Liver (tissue), 9 donors: ENCODE data around the gene FTCD. TPM values are rescaled to one million over a fixed set of nuclear protein-coding genes. Genes with fewer than 3 reads are reported as not detected.

Experiments
- DNase-seq: peaks from one replicate; pipeline ENCODE4 v3.0.0-alpha.2; 2017; ENCODE audit warnings: low spot score
- H3K27ac ChIP-seq, 2 donors: one replicate each; pipeline ENCODE4 v1.7.0; 2013; ENCODE audit warnings: inconsistent platforms in 2 of 2, low read length in 2 of 2, control low read depth in 1 of 2, low read depth in 1 of 2, mild to moderate bottlenecking in 1 of 2
- H3K27me3 ChIP-seq, 4 donors: one replicate each; pipeline versions ENCODE4 v1.6.1 to v1.7.0; 2013; ENCODE audit warnings: low read length in 3 of 4, inconsistent platforms in 1 of 4, mild to moderate bottlenecking in 1 of 4, moderate library complexity in 1 of 4; ENCODE audit not compliant: control insufficient read depth in 4 of 4, insufficient read depth in 4 of 4
- H3K36me3 ChIP-seq, 4 donors: one replicate each; pipeline versions ENCODE4 v1.6.1 to v1.7.0; 2013; ENCODE audit warnings: low read length in 3 of 4, mild to moderate bottlenecking in 3 of 4, low read depth in 1 of 4, moderate library complexity in 1 of 4; ENCODE audit not compliant: control insufficient read depth in 4 of 4, insufficient read depth in 3 of 4
- H3K4me1 ChIP-seq, 4 donors: one replicate each; pipeline versions ENCODE4 v1.6.1 to v1.7.0; 2013; ENCODE audit warnings: low read length in 3 of 4, mild to moderate bottlenecking in 3 of 4, moderate library complexity in 1 of 4; ENCODE audit not compliant: control insufficient read depth in 4 of 4, insufficient read depth in 4 of 4
- H3K4me3 ChIP-seq, 3 donors: one replicate each; pipeline versions ENCODE4 v1.6.1 to v1.7.0; 2013; ENCODE audit warnings: low read length in 3 of 3, control low read depth in 1 of 3, low read depth in 1 of 3, mild to moderate bottlenecking in 1 of 3
- H3K9ac ChIP-seq, 2 donors: one replicate each; pipeline ENCODE4 v1.7.0; 2013; ENCODE audit warnings: low read length in 2 of 2, mild to moderate bottlenecking in 2 of 2, moderate library complexity in 2 of 2, control low read depth in 1 of 2, low read depth in 1 of 2
- H3K9me3 ChIP-seq, 4 donors: one replicate each; pipeline versions ENCODE4 v1.6.1 to v1.7.0; 2013; ENCODE audit warnings: low read length in 3 of 4; ENCODE audit not compliant: control insufficient read depth in 4 of 4
- EGR1 ChIP-seq, 2 donors: IDR thresholded peaks; 2 replicates each; pipeline ENCODE4 v1.6.1; 2016 to 2018; ENCODE audit warnings: antibody characterized with exemption in 2 of 2, low read depth in 2 of 2
- FOXA1 ChIP-seq: IDR thresholded peaks from 2 replicates; pipeline ENCODE4 v1.6.1; 2016; ENCODE audit warnings: antibody characterized with exemption
- FOXA2 ChIP-seq: IDR thresholded peaks from 2 replicates; pipeline ENCODE4 v1.6.1; 2016; ENCODE audit warnings: antibody characterized with exemption
- GABPA ChIP-seq, 2 donors: IDR thresholded peaks in 1 of 2; conservative IDR thresholded peaks in 1 of 2; 2 replicates each; pipeline ENCODE4 v1.6.1; 2016; ENCODE audit warnings: antibody characterized with exemption in 2 of 2, mild to moderate bottlenecking in 1 of 2, moderate library complexity in 1 of 2
- HNF4A ChIP-seq, 2 donors: conservative IDR thresholded peaks; 2 replicates each; pipeline ENCODE4 v1.6.1; 2016; ENCODE audit warnings: antibody characterized with exemption in 2 of 2, mild to moderate bottlenecking in 2 of 2
- HNF4G ChIP-seq: IDR thresholded peaks from 2 replicates; pipeline ENCODE4 v1.6.1; 2016; ENCODE audit warnings: antibody characterized with exemption
- JUND ChIP-seq, 2 donors: IDR thresholded peaks; 2 replicates each; pipeline ENCODE4 v1.6.1; 2016; ENCODE audit warnings: antibody characterized with exemption in 2 of 2
- MAX ChIP-seq: IDR thresholded peaks from 2 replicates; pipeline ENCODE4 v1.6.1; 2016; ENCODE audit warnings: antibody characterized with exemption
- NR2F2 ChIP-seq: IDR thresholded peaks from 2 replicates; pipeline ENCODE4 v1.6.1; 2016; ENCODE audit warnings: antibody characterized with exemption
- RAD21 ChIP-seq, 2 donors: IDR thresholded peaks; 2 replicates each; pipeline ENCODE4 v1.6.1; 2016; ENCODE audit warnings: antibody characterized with exemption in 2 of 2, mild to moderate bottlenecking in 2 of 2
- REST ChIP-seq: IDR thresholded peaks from 2 replicates; pipeline ENCODE4 v1.6.1; 2016; ENCODE audit warnings: antibody characterized with exemption, mild to moderate bottlenecking
- SP1 ChIP-seq: IDR thresholded peaks from 2 replicates; pipeline ENCODE4 v1.6.1; 2018; ENCODE audit warnings: antibody characterized with exemption, mild to moderate bottlenecking
- TAF1 ChIP-seq: conservative IDR thresholded peaks from 2 replicates; pipeline ENCODE4 v1.6.1; 2016; ENCODE audit warnings: antibody characterized with exemption, mild to moderate bottlenecking
- YY1 ChIP-seq: IDR thresholded peaks from 2 replicates; pipeline ENCODE4 v1.6.1; 2016; ENCODE audit warnings: antibody characterized with exemption, mild to moderate bottlenecking
- WGBS: extraction: QIAGEN DNeasy Blood & Tissue Kit; methylation state at CpG from one replicate; pipeline ENCODE4 v1.1.7; 2013; 5-methylcytosine and 5-hydroxymethylcytosine counted together
- polyA plus RNA-seq, 2 donors: library from polyadenylated mRNA; stranded (reverse) in 1 of 2; unstranded in 1 of 2; fragments of 200-250 nt in 1 of 2; fragments of >200 nt in 1 of 2; fragmentation: Nextera tagmentation in 1 of 2; extraction: Ambion mirVana in 1 of 2; gene quantifications; one replicate each; pipeline versions ENCODE4 v1.2.1 to v1.2.3, GENCODE V29; 2013 to 2015
- total RNA-seq, 2 donors: library from RNA; depleted of rRNA; stranded (reverse); fragments of >200 nt; gene quantifications; one replicate each; pipeline ENCODE4 v1.2.3, GENCODE V29; 2014
- TF ChIP-seq, protein P1 (sequence below): IDR thresholded peaks from 2 replicates; pipeline ENCODE4 v1.6.1; 2016; ENCODE audit warnings: antibody characterized with exemption
- TF ChIP-seq, protein P2 (sequence below): fragments of 150-350 bp; IDR thresholded peaks from 2 replicates; pipeline ENCODE4 v1.5.1; 2017; ENCODE audit warnings: improper control_type of control experiment, low read depth, low read length; ENCODE audit not compliant: missing input control
- TF ChIP-seq, protein P3 (sequence below): IDR thresholded peaks from 2 replicates; pipeline ENCODE4 v1.6.1; 2016; ENCODE audit warnings: antibody characterized with exemption
- donor health status: healthy.
- donor health status: healthy.
- donor health status: healthy.
- donor health status: healthy.
- donor health status: healthy.

The FTCD gene
- total and polyA plus RNA-seq, 4 donors: 130 to 182 (median 173) TPM

DNA sequence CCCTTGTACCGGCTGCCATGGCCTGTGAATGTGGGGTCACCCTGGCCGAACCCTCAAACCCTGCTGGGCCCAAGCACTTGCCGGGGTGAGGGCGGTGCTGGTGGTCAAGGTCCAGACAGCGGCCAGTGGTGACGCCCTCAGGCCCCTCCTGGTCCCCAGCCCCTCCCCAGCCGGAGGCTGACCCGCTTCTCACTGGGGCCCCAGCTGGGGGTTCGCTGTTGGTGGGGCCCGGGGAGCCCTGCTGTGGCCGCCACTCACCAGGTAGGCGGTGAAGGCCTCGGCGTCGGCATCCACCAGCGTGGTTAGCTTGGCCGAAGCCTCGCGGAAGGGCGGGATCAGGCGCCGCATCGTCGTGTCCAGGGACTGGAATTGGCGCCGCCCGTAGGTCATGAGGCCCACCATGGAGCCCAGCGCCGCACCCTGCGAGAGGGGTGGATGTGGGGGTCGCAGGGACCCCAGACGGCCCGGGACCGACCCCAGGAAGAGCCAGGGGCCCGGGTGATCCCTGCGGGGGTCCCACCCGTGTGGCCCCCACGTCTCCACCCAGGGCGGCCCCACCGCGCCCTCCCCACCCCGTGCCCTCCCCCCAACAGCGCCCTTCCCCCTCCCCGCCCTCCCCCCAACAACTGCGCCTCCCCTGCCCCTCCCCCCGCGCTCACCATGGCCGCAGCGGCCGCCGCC lies 10.1 kb downstream of the FTCD start:
- 93% methylated on average over 51 of the region's 51 CpGs for WGBS
- TF ChIP-seq TAF1 (no peak), REST (no peak), FOXA2 (no peak), RAD21 (IDR thresholded peaks at IDR 0.05) (no peak), SP1 (no peak)
- TF ChIP-seq, protein P1, sequence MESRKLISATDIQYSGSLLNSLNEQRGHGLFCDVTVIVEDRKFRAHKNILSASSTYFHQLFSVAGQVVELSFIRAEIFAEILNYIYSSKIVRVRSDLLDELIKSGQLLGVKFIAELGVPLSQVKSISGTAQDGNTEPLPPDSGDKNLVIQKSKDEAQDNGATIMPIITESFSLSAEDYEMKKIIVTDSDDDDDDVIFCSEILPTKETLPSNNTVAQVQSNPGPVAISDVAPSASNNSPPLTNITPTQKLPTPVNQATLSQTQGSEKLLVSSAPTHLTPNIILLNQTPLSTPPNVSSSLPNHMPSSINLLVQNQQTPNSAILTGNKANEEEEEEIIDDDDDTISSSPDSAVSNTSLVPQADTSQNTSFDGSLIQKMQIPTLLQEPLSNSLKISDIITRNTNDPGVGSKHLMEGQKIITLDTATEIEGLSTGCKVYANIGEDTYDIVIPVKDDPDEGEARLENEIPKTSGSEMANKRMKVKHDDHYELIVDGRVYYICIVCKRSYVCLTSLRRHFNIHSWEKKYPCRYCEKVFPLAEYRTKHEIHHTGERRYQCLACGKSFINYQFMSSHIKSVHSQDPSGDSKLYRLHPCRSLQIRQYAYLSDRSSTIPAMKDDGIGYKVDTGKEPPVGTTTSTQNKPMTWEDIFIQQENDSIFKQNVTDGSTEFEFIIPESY: no peak
- TF ChIP-seq, protein P2, sequence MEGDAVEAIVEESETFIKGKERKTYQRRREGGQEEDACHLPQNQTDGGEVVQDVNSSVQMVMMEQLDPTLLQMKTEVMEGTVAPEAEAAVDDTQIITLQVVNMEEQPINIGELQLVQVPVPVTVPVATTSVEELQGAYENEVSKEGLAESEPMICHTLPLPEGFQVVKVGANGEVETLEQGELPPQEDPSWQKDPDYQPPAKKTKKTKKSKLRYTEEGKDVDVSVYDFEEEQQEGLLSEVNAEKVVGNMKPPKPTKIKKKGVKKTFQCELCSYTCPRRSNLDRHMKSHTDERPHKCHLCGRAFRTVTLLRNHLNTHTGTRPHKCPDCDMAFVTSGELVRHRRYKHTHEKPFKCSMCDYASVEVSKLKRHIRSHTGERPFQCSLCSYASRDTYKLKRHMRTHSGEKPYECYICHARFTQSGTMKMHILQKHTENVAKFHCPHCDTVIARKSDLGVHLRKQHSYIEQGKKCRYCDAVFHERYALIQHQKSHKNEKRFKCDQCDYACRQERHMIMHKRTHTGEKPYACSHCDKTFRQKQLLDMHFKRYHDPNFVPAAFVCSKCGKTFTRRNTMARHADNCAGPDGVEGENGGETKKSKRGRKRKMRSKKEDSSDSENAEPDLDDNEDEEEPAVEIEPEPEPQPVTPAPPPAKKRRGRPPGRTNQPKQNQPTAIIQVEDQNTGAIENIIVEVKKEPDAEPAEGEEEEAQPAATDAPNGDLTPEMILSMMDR: no peak
- Histone ChIP-seq H3K9me3 (peaks cover 0 to 3% (median 0%) of the 10 kb centered on the region in 4 donors), H3K27me3 (no peaks in the 10 kb centered on the region), H3K4me3 (no peak overlapping the region), H3K9ac (no peak overlapping the region), H3K4me1 (peaks cover 0 to 5% (median 3%) of the 10 kb centered on the region in 4 donors), H3K27ac (no peak overlapping the region), H3K36me3 (peaks cover 20 to 58% (median 40%) of the 10 kb centered on the region in 4 donors)
- no peak for DNase-seq

DNA sequence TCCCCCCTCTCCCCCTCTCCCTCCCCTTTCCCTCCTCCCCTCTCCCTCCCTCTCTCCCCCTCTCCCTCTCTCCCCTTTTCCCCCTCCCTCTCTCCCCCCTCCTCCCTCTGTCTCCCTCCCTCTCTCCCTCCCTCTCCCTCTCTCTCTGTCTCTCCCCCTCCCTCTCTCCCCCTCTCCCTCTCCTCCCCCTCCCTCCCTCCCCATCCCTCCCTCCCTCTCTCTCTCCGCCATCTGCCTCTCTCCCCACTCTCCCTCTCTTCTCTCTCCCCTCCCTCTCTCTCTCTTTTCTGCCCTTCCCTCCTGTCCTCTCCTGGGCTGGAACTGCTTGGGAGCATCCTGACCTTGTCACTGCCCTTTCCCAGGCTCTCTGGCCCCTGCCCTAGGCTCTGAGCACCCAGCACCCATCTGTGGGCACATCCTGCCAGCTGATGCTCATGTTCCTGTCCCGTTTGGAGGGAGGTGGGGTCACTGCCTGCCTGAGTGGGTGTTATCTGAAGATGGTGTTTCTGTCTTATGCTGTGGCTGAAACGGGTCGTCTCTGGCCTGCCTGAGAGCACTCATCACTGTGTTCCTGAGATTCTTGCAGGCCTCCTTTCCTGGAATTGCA lies 10.8 kb downstream of the FTCD start:
- Histone ChIP-seq H3K9me3 (peaks cover 0 to 3% (median 0%) of the 10 kb centered on the region in 4 donors), H3K36me3 (peaks cover 18 to 63% (median 41%) of the 10 kb centered on the region in 4 donors), H3K4me3 (no peak overlapping the region), H3K9ac (no peak overlapping the region), H3K4me1 (peaks cover 0 to 5% (median 1%) of the 10 kb centered on the region in 4 donors), H3K27ac (no peak overlapping the region), H3K27me3 (no peaks in the 10 kb centered on the region)
- DNase-seq: no peak
- WGBS: 43% methylated on average over 4 of the region's 4 CpGs
- TF ChIP-seq, protein P3, sequence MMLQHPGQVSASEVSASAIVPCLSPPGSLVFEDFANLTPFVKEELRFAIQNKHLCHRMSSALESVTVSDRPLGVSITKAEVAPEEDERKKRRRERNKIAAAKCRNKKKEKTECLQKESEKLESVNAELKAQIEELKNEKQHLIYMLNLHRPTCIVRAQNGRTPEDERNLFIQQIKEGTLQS: no peak
- TF ChIP-seq EGR1 (IDR thresholded peaks at IDR 0.05; ENCODE audit: low read depth in 2 of 2) (no peak), HNF4G (no peak), YY1 (no peak), FOXA2 (no peak), GABPA (IDR thresholded peaks at IDR 0.05 in 1 of 2, conservative IDR thresholded peaks at IDR 0.05 in 1 of 2) (no peak), NR2F2 (no peak), MAX (no peak), RAD21 (IDR thresholded peaks at IDR 0.05) (no peak), SP1 (no peak), HNF4A (conservative IDR thresholded peaks at IDR 0.05) (no peak), JUND (IDR thresholded peaks at IDR 0.05) (no peak), FOXA1 (no peak)
- TF ChIP-seq, protein P1: no peak
- TF ChIP-seq, protein P2: no peak
